Mesothelial cell of epicardium (in vitro differentiated cells): ENCODE data around the gene KIAA1755. TPM values are rescaled to one million over a fixed set of nuclear protein-coding genes. Genes with fewer than 3 reads are reported as not detected.

ENCODE experiments used
- DNase-seq, 2 experiments: peaks; one replicate each; pipeline ENCODE4 v3.0.0; 2021; ENCODE audit warnings: low spot score in 2 of 2; ENCODE audit not compliant: unreplicated experiment in 2 of 2
- H3K27ac Mint-ChIP-seq: 2 replicates; pipeline ENCODE4 v1.8.0; 2021; ENCODE audit warnings: mixed read lengths
- H3K27me3 Mint-ChIP-seq: 2 replicates; pipeline ENCODE4 v1.8.0; 2021; ENCODE audit warnings: low read depth, mixed read lengths
- H3K36me3 Mint-ChIP-seq: 2 replicates; pipeline ENCODE4 v1.8.0; 2021; ENCODE audit warnings: mixed read lengths
- H3K4me1 Mint-ChIP-seq: 2 replicates; pipeline ENCODE4 v1.8.0; 2021; ENCODE audit warnings: mixed read lengths
- H3K4me3 Mint-ChIP-seq: 2 replicates; pipeline ENCODE4 v1.8.0; 2021; ENCODE audit warnings: mild to moderate bottlenecking, moderate library complexity, mixed read lengths
- H3K9me3 Mint-ChIP-seq: 2 replicates; pipeline ENCODE4 v1.8.0; 2021; ENCODE audit warnings: mixed read lengths
- CTCF ChIP-seq: fragments of 200-600 bp; sonication (generic); IDR thresholded peaks from one replicate; pipeline ENCODE4 v1.5.0; 2021; ENCODE audit warnings: antibody characterized with exemption; ENCODE audit not compliant: unreplicated experiment
- total RNA-seq: library from RNA; stranded (reverse); gene quantifications from 3 replicates; pipeline ENCODE4 v1.2.1, GENCODE V29; 2021

Gene KIAA1755
- total RNA-seq, 1 donor from 2014 or later, result 4.4 TPM

- no peak for TF ChIP-seq CTCF
- H3K27me3 Mint-ChIP-seq, result no peaks in the 10 kb centered on the region
- no peak overlapping the region for H3K27ac Mint-ChIP-seq
- DNase-seq, result no peak
- H3K4me3 Mint-ChIP-seq, result no peak overlapping the region
- H3K4me1 Mint-ChIP-seq, result no peaks in the 10 kb centered on the region
- peaks cover 2% of the 10 kb centered on the region for H3K36me3 Mint-ChIP-seq
- peaks cover 6% of the 10 kb centered on the region for H3K9me3 Mint-ChIP-seq
These were observed 70.4 kb downstream of the KIAA1755 start for GRCh38 chr20:38190166-38190565.

DNA sequence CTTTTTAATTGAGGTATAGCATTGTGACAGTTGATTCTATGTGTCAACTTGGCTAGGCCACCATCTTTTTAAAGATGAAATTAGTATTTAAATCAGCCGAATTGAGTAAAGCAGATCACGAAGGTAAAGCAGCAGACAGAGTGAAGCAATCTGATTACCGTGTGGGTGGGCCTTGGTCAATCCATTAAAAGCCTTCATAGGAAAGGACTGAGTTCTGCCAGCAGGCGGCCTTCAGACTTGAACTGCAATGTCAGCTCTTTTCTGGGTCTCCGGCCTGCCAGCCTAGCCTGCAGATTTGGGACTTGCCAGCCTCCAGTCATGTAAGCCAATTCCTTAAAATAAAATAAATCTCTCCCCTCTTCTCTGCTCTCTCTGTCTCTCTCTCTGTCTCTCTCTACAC, 73.0 kb downstream of the KIAA1755 start:
- H3K27ac Mint-ChIP-seq, result no peak overlapping the region
- no peaks in the 10 kb centered on the region for H3K9me3 Mint-ChIP-seq
- H3K27me3 Mint-ChIP-seq, result no peaks in the 10 kb centered on the region
- no peak for DNase-seq
- H3K36me3 Mint-ChIP-seq, result no peaks in the 10 kb centered on the region
- H3K4me1 Mint-ChIP-seq, result peaks cover 8% of the 10 kb centered on the region
- H3K4me3 Mint-ChIP-seq, result no peak overlapping the region
- no peak for TF ChIP-seq CTCF

DNA sequence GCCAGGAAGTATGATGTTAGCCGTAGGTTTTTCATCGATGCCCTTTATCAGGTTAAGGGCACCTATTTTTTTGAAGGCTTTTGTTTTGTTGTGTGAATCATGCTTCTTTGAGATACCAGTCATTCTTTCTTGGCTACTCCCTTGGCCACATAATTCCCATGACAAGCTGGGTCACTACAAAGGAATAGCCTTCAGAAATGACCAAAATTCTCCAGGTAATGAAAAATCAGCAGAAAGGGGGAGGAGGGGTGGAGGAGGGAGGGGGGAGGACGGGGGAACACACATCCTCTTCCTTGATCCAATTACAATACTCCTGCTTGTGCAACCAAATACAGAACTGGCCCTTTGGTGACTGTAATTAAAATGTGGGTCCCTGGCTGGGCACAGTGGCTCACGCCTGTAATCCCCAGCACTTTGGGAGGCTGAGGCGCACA, 73.7 kb downstream of the KIAA1755 start:
- DNase-seq, result no peak
- no peak overlapping the region for H3K27ac Mint-ChIP-seq
- TF ChIP-seq CTCF, result no peak
- H3K4me1 Mint-ChIP-seq, result peaks cover 8% of the 10 kb centered on the region
- H3K27me3 Mint-ChIP-seq, result no peaks in the 10 kb centered on the region
- no peaks in the 10 kb centered on the region for H3K36me3 Mint-ChIP-seq
- no peak overlapping the region for H3K4me3 Mint-ChIP-seq
- no peaks in the 10 kb centered on the region for H3K9me3 Mint-ChIP-seq

GRCh38 chr20:38184101-38184500, 76.4 kb downstream of the KIAA1755 start:
- Mint-ChIP-seq H3K36me3 (peaks cover 4% of the 10 kb centered on the region), H3K27ac (peak overlapping the region; percentile 66), H3K4me1 (peaks cover 27% of the 10 kb centered on the region), H3K9me3 (peaks cover 5% of the 10 kb centered on the region), H3K27me3 (no peaks in the 10 kb centered on the region), H3K4me3 (no peak overlapping the region)
- no peak for DNase-seq
- TF ChIP-seq CTCF, result no peak

DNA sequence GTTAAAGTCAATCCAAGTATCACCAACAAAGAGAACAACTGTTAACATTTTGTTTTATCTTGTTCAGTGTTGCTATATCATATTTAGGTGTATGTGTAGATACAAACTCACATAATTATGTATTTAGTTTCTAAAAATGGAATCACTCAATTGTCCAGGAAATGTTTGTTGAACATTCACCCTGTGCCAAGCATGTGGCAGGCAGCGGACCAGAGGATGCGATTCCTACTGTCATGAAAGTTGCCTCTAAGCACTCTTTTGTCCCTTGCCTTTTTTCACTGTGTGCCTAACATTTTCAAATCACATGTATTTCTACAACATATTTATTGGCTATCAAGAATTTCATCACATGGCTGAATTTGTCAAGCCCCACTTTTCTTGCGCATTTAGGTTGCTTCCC, 78.6 kb downstream of the KIAA1755 start:
- Mint-ChIP-seq H3K4me1 (peaks cover 34% of the 10 kb centered on the region), H3K27ac (no peak overlapping the region)
- no peak for TF ChIP-seq CTCF

GRCh38 chr20:38181207-38181801, 79.2 kb downstream of the KIAA1755 start:
- H3K27ac Mint-ChIP-seq, result peak overlapping the region; percentile 52
- H3K4me1 Mint-ChIP-seq, result peaks cover 34% of the 10 kb centered on the region

More for the DNA sequence above, 78.6 kb downstream of the KIAA1755 start:
- Mint-ChIP-seq H3K9me3 (peaks cover 5% of the 10 kb centered on the region), H3K36me3 (peaks cover 4% of the 10 kb centered on the region), H3K27me3 (no peaks in the 10 kb centered on the region), H3K4me3 (no peak overlapping the region)
- no peak for DNase-seq

More at GRCh38 chr20:38181207-38181801, 79.2 kb downstream of the KIAA1755 start:
- H3K9me3 Mint-ChIP-seq, result peaks cover 5% of the 10 kb centered on the region
- H3K27me3 Mint-ChIP-seq, result no peaks in the 10 kb centered on the region
- TF ChIP-seq CTCF, result no peak
- H3K36me3 Mint-ChIP-seq, result peaks cover 4% of the 10 kb centered on the region
- no peak for DNase-seq
- no peak overlapping the region for H3K4me3 Mint-ChIP-seq
